ENCODE data around the gene ITGAV. TPM values are rescaled to one million over a fixed set of nuclear protein-coding genes. Genes with fewer than 3 reads are reported as not detected.

Gene ITGAV
- total RNA-seq, 1 experiment from 2014 or later = 26.9 TPM

DNA sequence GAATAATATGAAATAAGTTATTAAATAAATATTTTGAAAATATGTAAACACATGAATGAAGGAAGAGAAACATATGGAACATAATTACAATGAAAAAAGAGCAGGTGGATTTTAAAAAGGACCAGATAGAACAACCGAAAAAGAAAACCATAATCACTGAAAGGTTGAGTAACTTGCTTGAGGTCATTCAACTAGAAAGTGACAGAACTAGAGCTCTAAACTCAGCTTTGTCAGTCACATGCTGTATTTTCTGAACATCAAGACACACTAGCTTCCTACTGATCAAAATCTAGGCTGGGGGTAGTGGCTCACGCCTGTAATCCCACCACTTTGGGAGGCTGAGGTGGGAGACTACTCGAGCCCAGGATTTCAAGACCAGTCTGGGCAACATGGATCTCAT lies 30.0 kb upstream of the ITGAV start:
- Histone ChIP-seq H3K9me3 (ENCODE audit: control insufficient read depth, low read depth, low read length) (no peaks in the 10 kb centered on the region), H3K4ac (ENCODE audit: low read depth, low read length) (no peak overlapping the region), H2BK12ac (ENCODE audit: insufficient read length, low read depth, low read length) (no peak overlapping the region), H3T11ph (ENCODE audit: low read length) (no peak overlapping the region), H3K79me1 (ENCODE audit: insufficient read depth, low read depth, low read length, poor library complexity, severe bottlenecking) (no peaks in the 10 kb centered on the region), H4K91ac (ENCODE audit: insufficient read length, low read depth, low read length) (no peak overlapping the region), H3K14ac (ENCODE audit: insufficient read depth, low read length) (no peak overlapping the region), H3K27ac (ENCODE audit: insufficient read length, low read depth, low read length) (no peak overlapping the region), H4K8ac (replicated peaks; ENCODE audit: insufficient read length, low read depth, low read length) (no peak overlapping the region), H3K23ac (ENCODE audit: insufficient read length, low read depth, low read length) (no peak overlapping the region), H2BK5ac (ENCODE audit: insufficient read length, low read length) (no peak overlapping the region), H2BK20ac (ENCODE audit: low read depth, low read length, poor library complexity, severe bottlenecking) (no peak overlapping the region), H2AK5ac (ENCODE audit: insufficient read length, low read length) (no peak overlapping the region), H3K4me2 (ENCODE audit: insufficient read depth, insufficient read length, low read length) (no peak overlapping the region), H2AFZ (ENCODE audit: low read length) (no peak overlapping the region), H2BK15ac (ENCODE audit: low read depth, low read length) (no peak overlapping the region), H4K5ac (ENCODE audit: insufficient read length, low read depth, low read length) (no peak overlapping the region), H3K56ac (ENCODE audit: insufficient read length, low read depth, low read length) (no peak overlapping the region), H3K9ac (ENCODE audit: extremely low read depth, insufficient read length, low read length) (no peak overlapping the region), H3K18ac (ENCODE audit: insufficient read length, low read depth, low read length) (no peak overlapping the region), H3K27me3 (ENCODE audit: insufficient read depth, low read length) (no peaks in the 10 kb centered on the region), H3K79me2 (ENCODE audit: insufficient read depth, low read length) (no peaks in the 10 kb centered on the region), H3K4me1 (ENCODE audit: insufficient read depth, low read length) (no peaks in the 10 kb centered on the region), H3K23me2 (ENCODE audit: insufficient read length, low read depth, low read length, poor library complexity, severe bottlenecking) (no peaks in the 10 kb centered on the region), H2BK120ac (ENCODE audit: low read depth, low read length, poor library complexity, severe bottlenecking) (no peak overlapping the region), H4K20me1 (ENCODE audit: control insufficient read depth, insufficient read depth, insufficient read length) (no peaks in the 10 kb centered on the region)
- Mint-ChIP-seq H3K9me3 (peaks cover 6 to 8% of the 10 kb centered on the region in 2 experiments; a peak in 4 of 5 replicates), H3K27me3 (ENCODE audit: low read depth) (no peaks in the 10 kb centered on the region), H3K36me3 (ENCODE audit: insufficient read depth in 1 of 3, low read depth in 3 of 3) (peaks cover 0 to 8% (median 5%) of the 10 kb centered on the region in 3 experiments; a peak in 5 of 7 replicates), H3K4me1 (no peaks in the 10 kb centered on the region), H3K4me3 (no peak overlapping the region), H3K27ac (no peak overlapping the region)
- TF ChIP-seq, protein P1, sequence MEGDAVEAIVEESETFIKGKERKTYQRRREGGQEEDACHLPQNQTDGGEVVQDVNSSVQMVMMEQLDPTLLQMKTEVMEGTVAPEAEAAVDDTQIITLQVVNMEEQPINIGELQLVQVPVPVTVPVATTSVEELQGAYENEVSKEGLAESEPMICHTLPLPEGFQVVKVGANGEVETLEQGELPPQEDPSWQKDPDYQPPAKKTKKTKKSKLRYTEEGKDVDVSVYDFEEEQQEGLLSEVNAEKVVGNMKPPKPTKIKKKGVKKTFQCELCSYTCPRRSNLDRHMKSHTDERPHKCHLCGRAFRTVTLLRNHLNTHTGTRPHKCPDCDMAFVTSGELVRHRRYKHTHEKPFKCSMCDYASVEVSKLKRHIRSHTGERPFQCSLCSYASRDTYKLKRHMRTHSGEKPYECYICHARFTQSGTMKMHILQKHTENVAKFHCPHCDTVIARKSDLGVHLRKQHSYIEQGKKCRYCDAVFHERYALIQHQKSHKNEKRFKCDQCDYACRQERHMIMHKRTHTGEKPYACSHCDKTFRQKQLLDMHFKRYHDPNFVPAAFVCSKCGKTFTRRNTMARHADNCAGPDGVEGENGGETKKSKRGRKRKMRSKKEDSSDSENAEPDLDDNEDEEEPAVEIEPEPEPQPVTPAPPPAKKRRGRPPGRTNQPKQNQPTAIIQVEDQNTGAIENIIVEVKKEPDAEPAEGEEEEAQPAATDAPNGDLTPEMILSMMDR (conservative IDR thresholded peaks at IDR 0.05) = no peak
- no peak for DNase-seq
- no CpG with 5 or more reads among the region's 3 CpGs for WGBS (ENCODE audit: extremely low coverage, insufficient read length, low lambda C conversion rate)
